ENCODE results near the gene PCDHAC2.

Gene PCDHAC2, protein sequence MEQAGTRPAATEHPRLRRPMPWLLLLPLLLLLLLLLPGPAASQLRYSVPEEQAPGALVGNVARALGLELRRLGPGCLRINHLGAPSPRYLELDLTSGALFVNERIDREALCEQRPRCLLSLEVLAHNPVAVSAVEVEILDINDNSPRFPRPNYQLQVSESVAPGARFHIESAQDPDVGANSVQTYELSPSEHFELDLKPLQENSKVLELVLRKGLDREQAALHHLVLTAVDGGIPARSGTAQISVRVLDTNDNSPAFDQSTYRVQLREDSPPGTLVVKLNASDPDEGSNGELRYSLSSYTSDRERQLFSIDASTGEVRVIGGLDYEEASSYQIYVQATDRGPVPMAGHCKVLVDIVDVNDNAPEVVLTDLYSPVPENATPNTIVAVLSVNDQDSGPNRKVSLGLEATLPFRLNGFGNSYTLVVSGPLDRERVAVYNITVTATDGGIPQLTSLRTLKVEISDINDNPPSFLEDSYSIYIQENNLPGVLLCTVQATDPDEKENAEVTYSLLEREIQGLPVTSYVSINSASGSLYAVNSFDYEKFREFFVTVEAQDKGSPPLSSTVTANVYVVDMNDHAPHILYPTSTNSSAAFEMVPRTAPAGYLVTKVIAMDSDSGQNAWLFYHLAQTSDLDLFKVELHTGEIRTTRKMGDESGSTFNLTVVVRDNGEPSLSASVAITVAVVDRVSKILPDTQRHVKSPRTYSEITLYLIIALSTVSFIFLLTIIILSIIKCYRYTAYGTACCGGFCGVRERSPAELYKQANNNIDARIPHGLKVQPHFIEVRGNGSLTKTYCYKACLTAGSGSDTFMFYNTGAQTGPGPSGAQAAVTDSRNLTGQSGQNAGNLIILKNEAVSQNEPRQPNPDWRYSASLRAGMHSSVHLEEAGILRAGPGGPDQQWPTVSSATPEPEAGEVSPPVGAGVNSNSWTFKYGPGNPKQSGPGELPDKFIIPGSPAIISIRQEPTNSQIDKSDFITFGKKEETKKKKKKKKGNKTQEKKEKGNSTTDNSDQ

DNA sequence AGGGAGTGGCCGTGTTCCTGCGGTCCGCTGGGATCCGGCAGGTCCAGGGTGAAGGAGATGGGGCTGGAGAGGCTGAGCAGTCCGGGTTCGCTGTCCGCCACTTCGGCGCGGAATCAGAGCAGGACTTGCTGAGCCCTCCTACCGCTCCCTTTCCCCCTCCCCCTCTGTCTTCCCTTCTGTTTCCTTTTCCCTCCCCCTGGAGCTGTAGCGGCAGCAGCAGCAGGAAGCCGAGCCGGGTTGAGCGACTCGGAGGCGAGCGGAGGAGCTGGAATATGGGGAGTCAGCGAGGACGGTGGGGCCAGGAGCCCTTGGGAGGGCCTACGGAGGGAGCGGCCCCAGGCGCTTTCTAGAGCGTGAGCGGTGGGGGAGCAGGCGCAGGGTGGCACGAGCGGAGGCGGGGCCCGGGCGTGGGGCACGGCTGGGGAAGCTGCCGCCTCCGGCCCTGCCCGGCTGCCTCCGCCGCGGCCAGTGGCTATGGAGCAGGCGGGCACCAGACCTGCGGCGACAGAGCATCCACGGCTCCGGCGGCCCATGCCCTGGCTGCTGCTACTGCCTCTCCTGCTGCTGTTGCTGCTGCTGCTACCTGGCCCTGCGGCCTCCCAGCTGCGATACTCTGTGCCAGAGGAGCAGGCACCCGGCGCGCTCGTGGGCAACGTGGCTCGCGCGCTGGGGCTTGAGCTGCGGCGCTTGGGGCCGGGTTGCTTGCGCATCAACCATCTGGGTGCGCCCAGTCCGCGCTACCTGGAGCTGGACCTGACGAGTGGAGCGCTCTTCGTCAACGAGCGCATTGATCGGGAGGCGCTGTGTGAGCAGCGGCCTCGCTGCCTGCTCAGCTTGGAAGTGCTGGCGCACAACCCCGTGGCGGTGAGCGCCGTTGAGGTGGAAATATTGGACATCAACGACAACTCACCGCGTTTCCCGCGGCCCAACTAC, at the start of gene PCDHAC2:
TSS of gene PCDHAC2 (plus strand) at position 184 of the 933 bp plus-strand sequence. CDS start at position 475, 291 bp downstream.
- DNase-seq (ENCODE audit: low read depth), result no peak

DNA sequence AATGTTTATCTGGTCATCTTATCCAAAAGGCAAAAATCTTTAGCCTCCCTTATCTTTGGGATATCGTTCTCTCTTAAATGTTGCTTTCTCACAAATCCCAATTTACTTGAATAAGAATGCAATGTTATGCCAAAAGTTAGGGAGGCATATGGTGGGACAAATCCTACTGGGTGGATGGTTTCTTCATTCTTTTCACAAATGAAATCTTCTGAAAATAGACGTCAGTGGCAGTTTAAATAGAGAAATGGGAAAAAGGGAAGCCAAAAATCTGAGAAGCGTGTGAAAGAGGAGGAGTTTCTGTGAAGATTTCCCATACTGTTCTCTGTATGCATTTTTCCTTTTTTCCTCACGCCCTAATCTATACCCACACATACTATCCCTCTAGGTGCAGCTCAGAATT, 42.7 kb upstream of the PCDHAC2 start:
- DNase-seq (ENCODE audit: low read depth), result no peak

DNA sequence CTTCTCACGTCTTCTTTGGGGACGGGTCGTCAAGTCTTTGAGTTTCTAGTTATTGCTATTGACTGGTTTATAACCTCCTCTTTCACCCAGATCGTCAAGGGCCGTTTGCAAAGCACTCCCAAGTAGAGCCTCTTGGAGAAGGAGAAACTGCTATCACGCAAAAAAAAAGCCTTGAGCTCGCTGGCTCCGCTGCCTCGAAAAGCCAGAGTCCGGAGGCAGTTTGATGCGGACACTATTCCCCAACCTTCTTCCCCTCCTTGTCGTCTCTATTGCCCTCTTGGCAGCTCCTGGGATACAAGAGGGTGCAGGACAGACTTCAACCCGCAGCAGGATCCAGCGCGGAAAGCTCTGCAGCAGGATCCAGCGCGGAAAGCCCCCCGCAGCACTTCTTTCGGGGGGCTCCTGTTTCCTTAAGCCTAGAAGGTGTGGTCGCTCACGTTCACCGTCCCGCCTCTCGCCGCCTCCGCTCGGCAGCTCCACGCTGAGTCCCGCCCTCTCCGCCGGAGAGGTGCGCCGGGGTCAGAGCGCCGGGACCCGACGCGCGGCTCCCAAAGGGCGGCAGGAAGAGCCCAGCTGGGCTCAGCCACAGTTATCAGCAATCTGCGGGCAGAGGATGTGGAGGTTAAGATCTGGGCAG, 40.4 kb upstream of the PCDHAC2 start, which contains the start of gene PCDHAC1:
TSS of gene PCDHAC1 (plus strand) at position 494 of the 637 bp plus-strand sequence. CDS start 594 bp downstream, outside the sequence.
- no peak for DNase-seq (ENCODE audit: low read depth)

DNA sequence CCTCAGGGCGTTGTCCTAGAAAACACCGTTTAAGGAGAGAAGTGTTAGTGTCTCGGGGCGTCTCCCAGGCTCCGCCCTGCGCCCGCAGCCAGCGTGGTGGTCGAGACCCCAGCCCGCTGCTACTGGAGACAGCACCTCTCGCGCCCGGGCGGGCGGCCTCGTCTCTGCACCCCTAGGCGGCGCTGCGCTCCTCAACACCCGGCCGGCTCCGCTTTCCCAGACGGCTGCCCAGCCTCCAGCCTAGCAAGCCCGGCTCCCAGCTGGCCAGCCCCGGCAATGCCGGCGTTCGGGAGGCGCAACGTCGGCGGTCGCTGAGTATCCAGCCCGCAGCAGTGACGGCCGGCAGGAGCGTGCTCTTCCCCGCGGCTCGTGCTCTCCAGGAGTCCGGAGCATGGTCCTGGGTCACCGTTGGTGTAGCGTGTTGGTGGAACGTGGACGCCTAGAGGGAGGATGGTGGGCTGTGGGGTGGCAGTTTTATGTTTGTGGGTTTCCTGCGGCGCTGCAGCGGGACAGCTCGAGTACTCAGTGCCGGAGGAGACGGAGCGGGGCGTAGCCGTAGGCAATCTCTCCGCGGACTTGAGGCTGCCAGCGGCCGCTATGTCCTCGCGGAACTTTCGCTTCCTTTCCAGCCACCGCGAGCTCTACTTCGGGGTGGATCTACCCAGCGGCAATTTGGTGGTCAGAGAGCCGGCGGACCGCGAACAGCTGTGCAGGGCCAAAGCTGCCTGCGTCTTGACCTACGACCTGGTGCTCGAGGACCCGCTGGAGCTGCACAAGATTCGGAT, 39.6 kb upstream of the PCDHAC2 start:
- no peak for DNase-seq (ENCODE audit: low read depth)

DNA sequence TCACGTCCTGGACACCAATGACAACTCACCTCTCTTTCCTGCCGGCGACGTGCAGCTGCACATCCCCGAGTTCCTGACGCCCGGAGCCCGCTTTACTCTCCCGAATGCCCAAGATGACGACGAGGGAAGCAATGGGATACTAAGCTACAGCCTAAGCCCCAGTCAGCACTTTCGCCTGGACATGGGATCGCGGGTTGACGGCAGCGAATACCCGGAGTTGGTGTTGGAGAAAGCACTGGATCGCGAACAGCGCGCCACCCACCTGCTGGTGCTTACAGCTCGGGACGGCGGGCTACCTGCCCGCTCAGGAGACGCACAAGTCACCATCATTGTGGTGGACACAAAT, 39.1 kb upstream of the PCDHAC2 start:
- DNase-seq (ENCODE audit: low read depth), result no peak

DNA sequence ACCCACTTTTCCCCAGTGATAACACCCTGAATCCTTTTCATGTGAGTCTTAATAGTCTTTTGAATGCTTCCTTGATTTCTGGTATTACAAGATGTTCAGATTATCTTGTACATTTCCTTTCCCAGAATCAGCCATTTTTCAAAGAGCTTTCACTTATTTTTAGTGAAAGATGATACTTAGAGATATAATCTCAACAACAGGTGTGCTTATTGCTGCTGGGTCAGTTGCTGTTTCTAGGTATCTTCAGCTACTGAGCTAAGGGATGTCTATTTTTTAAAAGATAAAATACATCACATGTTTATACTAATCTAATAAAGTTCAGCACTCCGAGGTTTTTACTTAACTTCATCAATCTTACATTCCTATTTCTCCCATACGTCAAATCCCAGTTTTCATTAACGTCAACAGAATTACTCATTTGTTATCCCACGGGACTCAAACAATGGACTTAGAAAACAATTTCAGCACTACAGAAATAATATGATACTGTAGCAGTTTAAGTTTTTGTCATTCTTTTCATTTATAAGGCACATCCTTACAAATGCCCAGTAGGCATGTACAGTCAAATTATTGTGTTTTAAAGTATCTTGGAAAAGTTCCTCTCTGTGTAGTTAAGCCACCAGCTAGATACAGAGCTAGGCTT, 31.2 kb upstream of the PCDHAC2 start:
- no peak for DNase-seq (ENCODE audit: low read depth)

DNA sequence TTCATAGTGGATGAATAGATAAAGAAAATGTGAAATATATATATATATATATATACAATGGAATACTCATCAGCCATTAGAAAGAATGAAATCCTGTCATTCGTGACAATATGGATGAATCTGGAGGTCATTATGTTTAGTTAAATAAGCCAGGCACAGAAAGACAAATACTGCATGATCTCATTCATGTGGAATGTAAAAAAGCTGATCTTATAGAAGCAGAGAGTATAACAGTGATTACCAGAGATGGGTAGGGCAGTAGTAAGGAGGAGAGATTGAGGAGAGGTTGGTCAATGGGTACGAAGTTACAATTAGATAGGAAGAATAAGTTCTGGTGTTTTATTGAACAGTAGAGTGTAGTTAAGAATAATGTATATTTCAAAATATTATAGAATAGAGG, 19.7 kb upstream of the PCDHAC2 start:
- no peak for DNase-seq (ENCODE audit: low read depth)

DNA sequence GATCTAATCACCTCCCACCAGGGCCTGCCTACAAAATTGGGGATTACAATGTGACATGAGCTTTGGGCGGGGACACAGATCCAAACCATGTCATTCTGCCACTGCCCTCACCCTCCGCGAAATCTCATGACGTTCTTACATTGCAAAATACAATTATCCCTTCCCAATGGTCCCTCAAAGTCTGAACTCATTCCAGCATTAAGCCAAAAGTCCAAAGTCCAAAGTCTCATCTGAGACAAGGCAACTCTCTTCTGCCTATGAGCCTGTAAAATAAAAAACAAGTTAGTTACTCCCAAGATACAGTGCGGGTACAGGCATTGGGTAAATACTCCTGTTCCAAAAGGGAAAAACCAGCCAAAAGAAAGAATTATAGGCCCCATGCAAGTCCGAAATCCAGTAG, 14.6 kb upstream of the PCDHAC2 start:
- no peak for DNase-seq (ENCODE audit: low read depth)

DNA sequence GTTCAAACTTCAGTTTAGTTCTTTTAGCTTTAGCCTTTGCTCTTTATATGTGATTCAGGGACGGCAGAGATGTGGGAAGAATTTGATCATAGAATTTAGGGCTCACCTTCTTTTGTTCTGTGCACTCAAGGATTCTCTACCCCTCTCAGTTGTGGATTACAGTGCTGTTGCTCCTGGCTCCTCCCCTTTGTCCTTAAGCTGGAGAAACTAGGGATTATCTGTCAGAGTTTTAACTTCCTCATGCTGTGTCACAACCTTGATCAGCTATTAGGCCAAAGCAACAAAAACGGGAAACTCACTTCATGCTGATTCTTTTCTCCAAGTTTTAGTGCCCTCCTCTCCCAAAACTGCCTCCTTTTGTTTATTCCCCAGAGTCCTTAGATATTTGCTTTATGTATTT, 13.0 kb upstream of the PCDHAC2 start:
- no peak for DNase-seq (ENCODE audit: low read depth)

DNA sequence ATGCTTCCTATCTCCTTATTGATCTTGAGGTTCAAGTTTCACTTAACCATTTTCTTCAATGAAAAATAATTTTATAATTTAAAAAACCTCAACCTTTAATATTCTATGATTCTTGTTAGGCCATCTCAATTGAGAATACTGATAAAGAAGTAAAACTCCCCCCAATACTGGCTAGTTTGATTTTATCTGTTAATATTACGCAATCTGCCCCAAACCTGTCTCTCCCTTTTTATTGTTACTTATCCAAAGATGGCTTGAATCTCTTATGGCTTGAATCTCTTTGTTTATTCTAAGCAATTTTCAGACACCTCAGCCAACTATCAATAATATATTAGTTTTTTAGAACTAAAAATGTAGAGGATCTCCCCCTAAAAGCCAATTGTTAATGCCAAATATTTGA, 4.1 kb upstream of the PCDHAC2 start:
- no peak for DNase-seq (ENCODE audit: low read depth)

DNA sequence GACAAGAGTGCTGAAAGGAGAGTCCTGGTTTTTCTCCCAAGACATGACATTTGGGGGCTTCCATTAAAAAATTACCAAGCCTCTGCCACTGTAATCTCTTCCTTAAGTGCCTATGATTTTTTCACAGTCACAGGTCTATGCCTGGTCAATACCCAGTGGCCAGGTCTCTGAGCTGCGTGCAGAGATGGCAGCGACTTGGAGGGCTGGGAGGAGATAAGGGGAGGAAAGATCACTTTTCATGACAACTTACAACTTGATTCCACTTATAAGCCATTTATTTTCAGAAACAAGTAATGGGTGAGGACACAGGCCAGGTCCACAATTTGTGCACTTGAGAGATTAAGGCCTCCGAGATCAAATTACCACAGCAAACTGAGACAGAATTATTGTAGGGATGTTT, 1.9 kb upstream of the PCDHAC2 start:
- DNase-seq (ENCODE audit: low read depth), result no peak

DNA sequence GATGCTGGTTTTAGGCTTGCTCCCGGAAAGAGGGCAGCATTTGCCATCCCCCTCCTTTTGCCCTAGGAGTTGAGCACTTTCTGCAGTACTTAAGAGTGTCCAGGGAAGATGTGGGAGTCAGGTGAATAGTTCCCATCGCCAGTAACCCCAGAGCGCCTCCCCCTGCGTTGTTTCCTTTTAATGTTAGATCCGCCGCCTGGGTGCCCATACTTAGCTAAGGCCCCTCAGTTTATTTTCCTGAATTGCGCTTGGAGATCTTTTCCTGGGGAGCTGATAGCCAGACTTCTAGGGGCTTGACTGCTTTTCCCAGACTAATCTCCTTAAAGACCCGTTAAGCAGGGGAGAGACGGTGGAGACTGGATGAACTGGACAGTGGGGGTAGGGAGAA, 377 bp upstream of the PCDHAC2 start:
- DNase-seq (ENCODE audit: low read depth), result no peak

DNA sequence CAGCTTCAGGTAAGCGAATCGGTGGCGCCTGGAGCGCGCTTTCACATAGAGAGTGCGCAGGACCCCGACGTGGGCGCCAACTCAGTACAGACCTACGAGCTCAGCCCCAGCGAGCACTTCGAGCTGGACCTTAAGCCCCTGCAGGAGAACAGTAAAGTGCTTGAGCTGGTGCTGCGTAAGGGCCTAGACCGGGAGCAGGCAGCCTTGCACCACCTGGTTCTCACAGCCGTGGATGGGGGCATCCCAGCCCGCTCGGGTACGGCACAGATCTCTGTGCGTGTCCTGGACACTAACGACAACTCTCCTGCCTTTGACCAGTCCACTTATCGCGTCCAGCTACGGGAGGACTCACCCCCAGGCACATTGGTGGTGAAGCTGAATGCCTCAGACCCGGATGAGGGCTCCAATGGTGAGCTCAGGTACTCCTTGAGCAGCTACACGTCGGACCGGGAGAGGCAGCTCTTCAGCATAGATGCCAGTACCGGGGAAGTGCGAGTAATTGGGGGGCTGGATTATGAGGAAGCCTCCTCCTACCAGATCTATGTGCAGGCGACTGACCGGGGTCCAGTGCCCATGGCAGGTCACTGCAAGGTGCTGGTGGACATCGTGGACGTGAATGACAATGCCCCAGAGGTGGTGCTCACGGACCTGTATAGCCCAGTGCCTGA, 1.1 kb downstream of the PCDHAC2 start:
- DNase-seq (ENCODE audit: low read depth), result no peak

DNA sequence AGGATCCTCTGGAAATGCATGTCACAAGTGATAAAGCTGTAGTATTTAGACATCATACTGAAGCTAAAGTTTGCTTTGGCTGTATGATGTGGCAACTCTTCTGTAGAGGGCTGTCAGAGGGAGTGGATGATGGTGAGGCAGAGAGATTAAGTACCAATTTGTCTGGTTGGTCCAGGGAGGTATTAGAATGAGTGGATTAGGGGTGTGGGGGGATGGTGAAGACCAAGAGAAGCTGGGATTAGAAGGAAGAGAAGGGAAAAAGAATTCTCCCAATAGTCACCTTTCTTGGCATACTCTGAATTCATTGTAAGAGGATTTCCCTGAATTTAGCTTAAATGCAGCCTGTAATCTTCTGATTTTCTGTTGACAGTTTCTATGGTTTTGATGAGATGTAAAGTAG, 3.6 kb downstream of the PCDHAC2 start:
- DNase-seq (ENCODE audit: low read depth), result no peak

DNA sequence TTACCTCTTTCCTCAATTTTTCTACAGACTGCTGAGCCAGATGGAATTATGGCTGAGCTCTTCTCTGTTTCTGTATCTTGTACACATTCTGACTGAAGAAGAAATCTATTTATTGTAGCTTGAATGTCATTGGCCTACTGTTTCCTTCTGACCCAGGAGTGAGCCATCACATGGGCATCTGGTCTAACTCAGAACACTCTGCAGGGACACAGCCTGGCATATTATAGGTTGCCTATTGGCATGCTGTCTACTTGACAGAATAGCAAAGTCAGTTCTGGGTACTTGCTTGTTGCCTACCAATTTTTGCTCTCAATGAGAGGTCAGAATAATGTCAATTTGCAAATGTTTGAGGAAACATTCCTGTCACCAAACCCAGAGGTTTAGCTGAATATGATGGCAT, 7.3 kb downstream of the PCDHAC2 start:
- DNase-seq (ENCODE audit: low read depth), result no peak

DNA sequence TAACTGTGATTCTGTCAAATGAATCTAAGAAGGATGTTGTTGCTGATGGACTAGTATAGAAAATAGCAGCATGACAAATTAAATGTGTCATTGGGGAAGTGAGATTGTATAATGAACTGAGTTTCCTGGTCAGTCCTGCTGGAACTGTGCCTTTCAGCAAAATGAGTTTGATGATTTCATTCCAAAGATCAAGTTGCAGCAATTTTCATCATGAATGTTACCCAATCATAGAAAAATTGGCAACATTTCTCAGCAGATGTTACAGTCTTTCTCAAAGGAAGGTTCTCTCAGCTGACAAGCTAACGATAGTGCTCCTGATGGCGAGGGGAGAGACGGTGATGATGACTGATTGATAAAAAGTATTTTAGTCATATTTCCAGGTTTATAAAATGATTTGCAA, 10.7 kb downstream of the PCDHAC2 start:
- DNase-seq (ENCODE audit: low read depth), result no peak

DNA sequence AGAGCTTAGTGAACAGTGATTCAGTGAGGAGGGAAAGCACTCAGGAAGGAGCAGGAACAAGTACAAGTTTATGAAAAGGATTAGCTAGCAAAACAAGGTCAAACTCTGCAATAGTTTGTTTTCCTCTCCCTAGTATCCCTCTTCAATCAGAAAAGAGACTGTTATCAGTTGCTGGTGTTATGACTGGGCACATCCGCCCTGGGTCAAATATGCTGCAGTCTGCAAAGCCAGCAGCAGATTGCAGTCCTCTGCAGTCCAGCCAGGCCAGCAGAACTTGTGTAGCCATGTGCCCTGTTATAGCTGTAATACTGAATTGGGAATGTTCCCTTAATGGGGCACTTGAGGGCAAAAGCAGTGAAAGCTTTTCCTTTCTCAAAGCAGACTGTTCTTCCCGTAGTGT, 12.0 kb downstream of the PCDHAC2 start:
- no peak for DNase-seq (ENCODE audit: low read depth)

DNA sequence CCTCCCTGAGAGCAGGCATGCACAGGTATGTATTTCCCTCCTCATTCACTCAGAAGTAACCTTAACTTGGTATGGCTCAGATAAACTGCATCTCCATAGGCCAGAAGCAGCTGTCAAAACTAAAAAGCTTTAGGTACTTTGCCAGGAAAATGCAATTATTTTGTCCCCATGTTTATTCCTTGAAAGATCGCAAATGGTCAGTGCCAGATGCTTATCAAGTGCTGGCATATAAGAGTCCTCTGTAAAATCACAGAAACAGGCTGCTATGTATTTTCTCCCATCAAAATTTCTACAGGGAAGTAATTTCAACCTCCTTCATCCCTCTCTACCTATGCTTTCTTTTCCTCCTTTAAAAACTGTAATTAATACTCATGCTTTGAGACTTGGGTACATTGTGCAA, 12.7 kb downstream of the PCDHAC2 start:
- no peak for DNase-seq (ENCODE audit: low read depth)

DNA sequence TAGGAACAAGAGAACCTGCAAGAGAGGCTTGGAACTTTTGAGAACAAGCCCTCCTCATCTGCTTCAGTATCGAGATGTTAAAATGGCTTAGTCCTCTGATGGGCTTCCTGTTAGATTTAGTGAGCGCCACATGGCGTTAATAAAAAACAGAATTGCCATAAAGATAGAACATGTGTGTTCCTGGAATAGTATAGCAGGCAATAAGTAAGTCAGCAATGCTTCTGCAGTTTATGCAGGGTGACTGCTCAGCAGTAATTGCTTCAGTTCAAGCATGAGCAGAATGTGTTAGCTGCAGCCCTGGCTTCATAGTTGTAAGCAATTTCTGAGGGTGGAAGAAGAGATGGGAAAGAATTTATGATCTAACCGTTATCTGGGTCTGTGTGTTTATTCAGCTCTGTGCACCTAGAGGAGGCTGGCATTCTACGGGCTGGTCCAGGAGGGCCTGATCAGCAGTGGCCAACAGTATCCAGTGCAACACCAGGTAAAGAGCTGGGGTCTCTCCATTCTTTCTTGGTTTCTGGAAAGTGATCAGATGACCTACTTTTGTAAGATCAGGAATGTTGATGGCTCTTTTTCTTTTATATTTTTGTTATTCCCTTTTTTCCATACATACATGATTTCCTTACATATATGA, 15.9 kb downstream of the PCDHAC2 start:
- DNase-seq (ENCODE audit: low read depth), result no peak
